K562 (cell line): Measurements from ENCODE around the gene FAM72B. TPM values are rescaled to one million over a fixed set of nuclear protein-coding genes. Genes with fewer than 3 reads are reported as not detected.
"Not testable (repeated sequence)": the region's sequence is repeated elsewhere in the genome, so short reads cannot be mapped to it uniquely, and the experiment has no call there.

Experiments
- ATAC-seq: fragments of 200-7000 bp; cut with Tn5 transposase; 3 replicates; pipeline ENCODE4 v1.9.1; 2020; ENCODE audit warnings: moderate library complexity
- BruUV-seq: library from RNA; stranded (reverse); fragments of 400-500 nt; replicated peaks from 2 replicates; lab custom pipeline; 2021; lab: Mats Ljungman, UMichigan
- CTCF ChIA-PET: fragments of 300-600 bp; formaldehyde crosslinking; extraction: SDS; loops from one replicate; lab custom pipeline; 2021; ENCODE audit warnings: low intra/inter-chr PET ratio; lab: Yijun Ruan, JAX
- POLR2A ChIA-PET: fragments of 300-600, 350-650 bp; sonication (Branson Sonifier 250); formaldehyde crosslinking; extraction: SDS; loops from one replicate; lab custom pipeline; 2021; ENCODE audit warnings: antibody characterized with exemption, inconsistent platforms; lab: Yijun Ruan, JAX
- DNase-seq, 4 experiments: peaks; one replicate each; pipeline versions ENCODE4 v3.0.0 to v3.0.0-alpha.2; 2011 to 2018; ENCODE audit warnings: low spot score in 3 of 4, mixed read lengths in 3 of 4; ENCODE audit errors: extremely low read depth in 1 of 4
- FAIRE-seq: peaks from 2 replicates; lab custom pipeline; 2011; peaks lifted over from hg19 to GRCh38; lab: Jason Lieb, UNC
- H2AFZ ChIP-seq: 2 replicates; pipeline ENCODE4 v1.6.0; 2011; ENCODE audit warnings: low read depth, low read length, control low read depth, inconsistent platforms
- H3K27ac ChIP-seq: fragments of 200-600 bp; 3 replicates; pipeline ENCODE4 v1.8.0; 2011; ENCODE audit warnings: low read depth, mild to moderate bottlenecking, control low read depth, inconsistent platforms, low read length, moderate library complexity, mixed read lengths; ENCODE audit errors: extremely low read depth
- H3K27me3 ChIP-seq, 2 experiments: fragments of 300-600 bp in 1 of 2; 2 replicates in 1 of 2; 3 replicates in 1 of 2; pipeline versions ENCODE4 v1.6.0 to v1.8.0; 2011; ENCODE audit warnings: inconsistent platforms in 2 of 2, low read length in 2 of 2, mild to moderate bottlenecking in 1 of 2, mixed read lengths in 1 of 2, moderate library complexity in 1 of 2; ENCODE audit not compliant: control insufficient read depth in 2 of 2, insufficient read depth in 2 of 2
- H3K36me3 ChIP-seq: fragments of 300-600 bp; 3 replicates; pipeline ENCODE4 v1.8.0; 2011; ENCODE audit warnings: mild to moderate bottlenecking, low read length, inconsistent platforms; ENCODE audit not compliant: control insufficient read depth, insufficient read depth
- H3K4me1 ChIP-seq, 2 experiments: fragments of 200-600 bp in 1 of 2; replicated peaks in 1 of 2; 2 replicates in 1 of 2; 3 replicates in 1 of 2; pipeline versions ENCODE4 v1.5.1 to v1.8.0; 2011; ENCODE audit warnings: inconsistent platforms in 2 of 2, low read length in 2 of 2, mild to moderate bottlenecking in 1 of 2, mixed read lengths in 1 of 2, moderate library complexity in 1 of 2; ENCODE audit not compliant: control insufficient read depth in 2 of 2, insufficient read depth in 2 of 2
- H3K4me2 ChIP-seq: 2 replicates; pipeline ENCODE4 v1.6.1; 2011; ENCODE audit warnings: low read length, control low read depth, inconsistent platforms, mixed read lengths; ENCODE audit not compliant: insufficient read depth
- H3K4me3 ChIP-seq: fragments of 200-600 bp; sonication (generic), shearing (Covaris generic); 2 replicates; pipeline ENCODE4 v1.5.1; 2016; ENCODE audit warnings: control low read depth, inconsistent platforms
- H3K79me2 ChIP-seq: fragments of 200-600 bp; 3 replicates; pipeline ENCODE4 v1.8.0; 2011; ENCODE audit warnings: low read length, inconsistent platforms; ENCODE audit not compliant: control insufficient read depth, insufficient read depth
- H3K9ac ChIP-seq, 2 experiments: 2 replicates each; pipeline versions ENCODE4 v1.6.0 to v1.6.1; 2011; ENCODE audit warnings: low read depth in 2 of 2, low read length in 2 of 2, control low read depth in 1 of 2, inconsistent platforms in 1 of 2, mild to moderate bottlenecking in 1 of 2, mixed read lengths in 1 of 2; ENCODE audit not compliant: insufficient read depth in 1 of 2
- H3K9me1 ChIP-seq: one replicate; pipeline ENCODE4 v1.6.0; 2011; ENCODE audit warnings: inconsistent platforms, mild to moderate bottlenecking, low read length, moderate library complexity; ENCODE audit not compliant: control insufficient read depth, insufficient read depth
- H3K9me3 ChIP-seq: replicated peaks from 2 replicates; pipeline ENCODE4 v1.5.1; 2011; ENCODE audit warnings: low read depth, low read length, inconsistent platforms; ENCODE audit not compliant: control insufficient read depth, insufficient read depth
- H4K20me1 ChIP-seq: replicated peaks from 2 replicates; pipeline ENCODE4 v1.6.1; 2011; ENCODE audit warnings: low read length, inconsistent platforms, mixed read lengths; ENCODE audit not compliant: control insufficient read depth, insufficient read depth
- WGBS: fragments of 100-300 bp; shearing (Covaris generic); methylation state at CpG from one replicate; pipeline ENCODE4 v1.1.6; 2016; ENCODE audit warnings: low coverage, mixed read lengths; ENCODE audit not compliant: insufficient coverage; ENCODE audit errors: missing lambda C conversion rate; 5-methylcytosine and 5-hydroxymethylcytosine counted together
- in situ Hi-C: fragments of 300-500 bp; cut with MboI; formaldehyde crosslinking; loops from 4 replicates; pipeline ENCODE4 v1.15.0; 2018; ENCODE audit warnings: inconsistent platforms, mixed read lengths
- intact Hi-C: fragments of 100-400 bp; cut with micrococcal nuclease; formaldehyde crosslinking; loops from 2 replicates; pipeline ENCODE4 v1.14.2; 2022
- polyA plus RNA-seq, 8 experiments: library from polyadenylated mRNA; depleted of rRNA in 4 of 8; stranded (reverse) in 5 of 8; unstranded in 3 of 8; fragments of >200 nt; fragmentation: Nextera tagmentation in 2 of 8; fragmentation: Illumina TruSeq in 1 of 8; extraction: Ambion mirVana in 2 of 8; extraction: Trizol in 1 of 8; gene quantifications; 2 replicates each; pipeline versions ENCODE4 v1.2.1 to v1.2.3, GENCODE V29; 2011 to 2014; ENCODE audit warnings: inconsistent platforms in 1 of 8, missing spikeins in 1 of 8
- total RNA-seq, 7 experiments: library from RNA; depleted of rRNA in 6 of 7; stranded (reverse); fragments of >200 nt in 6 of 7; fragmentation: Illumina TruSeq in 2 of 7; extraction: Trizol in 2 of 7; gene quantifications; 2 replicates each; pipeline versions ENCODE4 v1.2.1 to v1.2.3, GENCODE V29; 2011 to 2021; ENCODE audit warnings: low replicate concordance in 1 of 7
- TF ChIP-seq, protein P1 (sequence below): sonication (generic); IDR thresholded peaks from 2 replicates; pipeline ENCODE4 v1.6.1; 2016

Gene FAM72B
- total and polyA plus RNA-seq, 9 of the 15 experiments (the other 6 are each of a cell fraction or from before 2014, with no cell fraction given) = 11.8 to 61.7 (median 31.5) TPM

DNA sequence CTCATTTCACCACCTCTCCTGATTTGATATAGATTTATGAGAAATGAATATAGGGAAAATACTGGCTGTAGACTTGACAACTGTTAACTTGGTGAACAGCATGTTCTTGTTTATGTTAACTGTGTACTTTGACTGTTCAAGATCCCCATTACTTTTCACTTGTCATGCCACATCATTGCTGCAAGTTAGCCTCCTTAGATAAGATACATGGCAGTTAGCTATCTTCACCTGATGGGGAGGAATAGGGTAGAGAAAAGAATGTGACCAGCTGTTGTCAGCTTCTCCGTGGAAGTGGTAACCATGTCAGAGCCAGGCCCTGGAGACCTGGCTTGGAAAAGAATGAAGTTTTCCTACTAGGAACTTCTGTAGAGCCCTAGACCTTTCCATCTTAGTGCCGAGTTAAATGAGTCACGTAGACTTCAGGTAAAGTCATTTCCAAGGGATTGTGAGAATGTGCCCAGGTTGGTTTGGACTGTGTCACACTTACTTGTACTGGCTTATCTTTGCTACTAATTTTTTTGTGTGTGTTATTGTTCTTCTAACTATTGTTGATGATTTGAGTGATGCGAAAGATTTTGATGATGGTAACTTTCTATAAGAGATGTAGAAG is 42.3 kb upstream of the FAM72B start:
- DNase-seq, H3K4me1 ChIP-seq, H3K4me2 ChIP-seq, POLR2A ChIA-PET, H3K9me1 ChIP-seq, in situ Hi-C loops, H3K27me3 ChIP-seq, H2AFZ ChIP-seq, intact Hi-C loops, H4K20me1 ChIP-seq, CTCF ChIA-PET, H3K9me3 ChIP-seq, H3K36me3 ChIP-seq, H3K79me2 ChIP-seq, H3K9ac ChIP-seq, H3K4me3 ChIP-seq, H3K27ac ChIP-seq, BruUV-seq, FAIRE-seq: not testable (repeated sequence)
- 13% methylated on average over 2 of the region's 4 CpGs for WGBS
- ATAC-seq = peak; percentile 69
- TF ChIP-seq, protein P1, sequence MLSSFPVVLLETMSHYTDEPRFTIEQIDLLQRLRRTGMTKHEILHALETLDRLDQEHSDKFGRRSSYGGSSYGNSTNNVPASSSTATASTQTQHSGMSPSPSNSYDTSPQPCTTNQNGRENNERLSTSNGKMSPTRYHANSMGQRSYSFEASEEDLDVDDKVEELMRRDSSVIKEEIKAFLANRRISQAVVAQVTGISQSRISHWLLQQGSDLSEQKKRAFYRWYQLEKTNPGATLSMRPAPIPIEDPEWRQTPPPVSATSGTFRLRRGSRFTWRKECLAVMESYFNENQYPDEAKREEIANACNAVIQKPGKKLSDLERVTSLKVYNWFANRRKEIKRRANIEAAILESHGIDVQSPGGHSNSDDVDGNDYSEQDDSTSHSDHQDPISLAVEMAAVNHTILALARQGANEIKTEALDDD = 0 out of 2 replicates have a peak, but pooled peaks have one; percentile 61

DNA sequence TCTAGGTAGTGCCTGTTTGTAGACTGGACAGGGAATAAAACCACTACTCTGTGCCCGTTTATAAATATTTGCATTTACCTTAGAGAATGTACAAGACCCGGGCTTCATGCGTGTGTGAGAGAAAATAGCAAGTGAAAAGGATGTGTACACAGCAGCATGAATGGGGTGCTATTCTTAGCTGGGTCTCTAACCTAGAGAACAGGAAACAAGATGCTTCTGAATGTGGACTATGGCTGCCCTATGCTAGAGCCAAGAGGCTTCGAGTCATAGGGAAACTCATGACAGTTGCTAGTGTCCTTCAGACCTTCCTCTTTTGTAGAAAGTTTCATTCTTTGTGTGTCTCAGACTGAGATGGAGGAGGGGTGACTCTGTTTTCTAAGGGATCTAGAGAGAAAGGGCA is 40.6 kb upstream of the FAM72B start:
- BruUV-seq = not testable (repeated sequence)
- WGBS = 74% methylated on average over 3 of the region's 4 CpGs

DNA sequence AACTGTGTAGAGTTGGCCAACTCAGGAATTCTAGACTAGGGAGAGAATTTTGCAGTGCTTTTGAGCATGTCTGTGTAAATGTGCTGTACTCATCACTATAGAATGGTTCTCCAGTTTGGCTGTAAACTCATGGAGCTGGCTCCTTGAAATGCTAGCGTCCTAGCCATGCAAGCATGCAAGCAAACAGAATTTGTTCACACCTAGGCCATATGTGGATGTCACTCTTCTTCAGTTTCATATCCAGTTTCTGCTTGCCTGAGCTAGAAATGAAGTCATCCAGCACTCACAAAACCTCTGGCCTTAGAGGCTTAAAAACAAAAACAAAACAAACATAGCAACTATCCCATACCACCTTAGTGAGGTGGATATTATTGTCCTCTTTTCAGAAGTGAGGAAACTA is 37.6 kb upstream of the FAM72B start:
- H4K20me1 ChIP-seq, H3K27ac ChIP-seq, in situ Hi-C loops, FAIRE-seq, H3K9ac ChIP-seq, H3K9me1 ChIP-seq, ATAC-seq, H3K79me2 ChIP-seq, H3K4me2 ChIP-seq, H3K27me3 ChIP-seq, H3K9me3 ChIP-seq, H3K4me3 ChIP-seq, intact Hi-C loops, H3K36me3 ChIP-seq, POLR2A ChIA-PET, H2AFZ ChIP-seq, H3K4me1 ChIP-seq, CTCF ChIA-PET, DNase-seq, BruUV-seq: not testable (repeated sequence)
- WGBS = 60% methylated on average over 1 of the region's 1 CpG

More for the DNA sequence above, 40.6 kb upstream of the FAM72B start:
- H4K20me1 ChIP-seq, H3K4me2 ChIP-seq, CTCF ChIA-PET, H3K9me1 ChIP-seq, H2AFZ ChIP-seq, FAIRE-seq, H3K4me1 ChIP-seq, H3K36me3 ChIP-seq, H3K79me2 ChIP-seq, H3K27me3 ChIP-seq, H3K27ac ChIP-seq, in situ Hi-C loops, POLR2A ChIA-PET, DNase-seq, H3K9me3 ChIP-seq, intact Hi-C loops, H3K9ac ChIP-seq, H3K4me3 ChIP-seq: not testable (repeated sequence)
- peak; percentile 25 for ATAC-seq
